NT2/D1 (cell line): Measurements from ENCODE around the gene INSL3.

Source experiments
- YY1 ChIP-seq: IDR thresholded peaks from 2 replicates; pipeline ENCODE4 v1.6.1; 2011; ENCODE audit not compliant: insufficient read length, insufficient read depth
- ZNF274 ChIP-seq: IDR thresholded peaks from 2 replicates; pipeline ENCODE4 v1.6.1; 2011; ENCODE audit warnings: mild to moderate bottlenecking, low read depth, low read length

- TF ChIP-seq ZNF274 (no peak), YY1 (no peak)
Measured at GRCh38 chr19:17841810-17842662, 20.7 kb upstream of the INSL3 start.
